Measurements from ENCODE around the gene TNRC18.
"Not testable (repeated sequence)": the region's sequence is repeated elsewhere in the genome, so short reads cannot be mapped to it uniquely, and the experiment has no call there.

The TNRC18 gene

GRCh38 chr7:5263066-5263465, 160.6 kb downstream of the TNRC18 start:
- not testable (repeated sequence) for DNase-seq

GRCh38 chr7:5260530-5261068, 163.0 kb downstream of the TNRC18 start:
- DNase-seq = not testable (repeated sequence)
